Esophagus squamous epithelium (tissue), 4 donors: Measurements from ENCODE around the gene DPH1.

Experiments
- CTCF ChIP-seq, 6 experiments: fragments of 450-650 bp in 4 of 6; fragments of 200-600 bp in 2 of 6; sonication (generic) in 2 of 6; IDR thresholded peaks; one replicate each; pipeline ENCODE4 v1.5.1; 2016 to 2019; ENCODE audit warnings: antibody characterized with exemption in 6 of 6, mild to moderate bottlenecking in 4 of 6, moderate library complexity in 4 of 6
- POLR2A ChIP-seq, 4 donors: fragments of 450-650 bp; IDR thresholded peaks; one replicate each; pipeline ENCODE4 v1.6.1; 2017; ENCODE audit warnings: antibody characterized with exemption in 4 of 4, mild to moderate bottlenecking in 4 of 4, moderate library complexity in 3 of 4

GRCh38 chr17:2076087-2076984 lies 46.4 kb downstream of the DPH1 start:
- no peak for TF ChIP-seq CTCF (IDR thresholded peaks at IDR 0.05)
- no peak for TF ChIP-seq POLR2A (IDR thresholded peaks at IDR 0.05)
